Stomach smooth muscle (tissue), 2 donors: Measurements from ENCODE around the gene SPDYE2.
"Not testable (repeated sequence)": the region's sequence is repeated elsewhere in the genome, so short reads cannot be mapped to it uniquely, and the experiment has no call there.

ENCODE experiments used
- H3K27ac ChIP-seq: one replicate; pipeline ENCODE4 v1.7.0; 2013; ENCODE audit warnings: mild to moderate bottlenecking, low read length, inconsistent platforms
- H3K27me3 ChIP-seq, 2 donors: one replicate each; pipeline ENCODE4 v1.7.0; 2013; ENCODE audit warnings: low read length in 2 of 2; ENCODE audit not compliant: insufficient read depth in 2 of 2, control insufficient read depth in 1 of 2
- H3K36me3 ChIP-seq, 2 donors: one replicate each; pipeline ENCODE4 v1.7.0; 2013; ENCODE audit warnings: low read length in 2 of 2; ENCODE audit not compliant: control insufficient read depth in 2 of 2, insufficient read depth in 2 of 2
- H3K4me1 ChIP-seq: one replicate; pipeline ENCODE4 v1.7.0; 2013; ENCODE audit warnings: low read length; ENCODE audit not compliant: control insufficient read depth, insufficient read depth
- H3K4me3 ChIP-seq, 2 donors: one replicate each; pipeline ENCODE4 v1.7.0; 2013; ENCODE audit warnings: low read length in 2 of 2
- H3K9ac ChIP-seq, 2 donors: one replicate each; pipeline ENCODE4 v1.7.0; 2013; ENCODE audit warnings: low read length in 2 of 2, mild to moderate bottlenecking in 1 of 2
- H3K9me3 ChIP-seq, 2 donors: one replicate each; pipeline ENCODE4 v1.7.0; 2013; ENCODE audit warnings: low read length in 2 of 2; ENCODE audit not compliant: control insufficient read depth in 2 of 2
- donor health status: healthy.
- donor health status: Pancreatic carcinoma.

Gene SPDYE2

DNA sequence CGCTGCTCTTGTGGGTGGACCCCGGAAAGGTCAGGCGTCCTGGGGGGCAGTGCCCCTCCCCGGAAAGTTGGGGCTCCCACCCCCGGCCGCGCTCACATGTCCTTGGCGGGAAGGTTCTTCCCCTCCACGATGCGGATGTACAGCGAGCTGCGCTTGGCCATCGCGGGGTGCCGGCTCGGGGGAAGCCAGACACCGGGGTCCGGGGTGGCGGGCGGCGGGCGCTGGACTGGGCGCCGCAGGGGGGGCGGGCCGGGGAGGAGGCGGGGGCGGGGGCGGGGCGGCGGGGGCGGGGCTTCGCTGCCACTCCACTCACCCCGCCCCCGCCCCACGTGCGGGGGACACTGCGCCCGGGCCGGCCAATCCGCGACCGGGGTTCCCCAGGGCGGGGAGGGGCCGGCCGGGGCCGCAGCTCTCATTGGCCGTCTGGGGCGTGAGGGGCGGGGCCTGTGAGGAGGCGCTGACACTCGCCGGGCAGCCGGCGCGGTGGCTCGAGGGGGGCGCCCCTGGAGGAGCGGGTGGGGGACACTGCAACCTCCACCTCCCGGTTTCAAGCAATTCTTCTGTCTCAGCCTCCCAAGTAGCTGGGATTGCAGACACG is 33.4 kb upstream of the SPDYE2 start, which contains the start of gene RASA4B:
Gene RASA4B, minus strand, starts transcription at position 228 of the 598 bp plus-strand sequence. Its CDS starts 67 bp downstream, at position 161.
- H3K27me3 ChIP-seq, H3K27ac ChIP-seq, H3K36me3 ChIP-seq, H3K9me3 ChIP-seq, H3K4me1 ChIP-seq, H3K9ac ChIP-seq: not testable (repeated sequence)
- H3K4me3 ChIP-seq = peak within 1 kb of the TSS in 1 of 2 donors; percentile 22

DNA sequence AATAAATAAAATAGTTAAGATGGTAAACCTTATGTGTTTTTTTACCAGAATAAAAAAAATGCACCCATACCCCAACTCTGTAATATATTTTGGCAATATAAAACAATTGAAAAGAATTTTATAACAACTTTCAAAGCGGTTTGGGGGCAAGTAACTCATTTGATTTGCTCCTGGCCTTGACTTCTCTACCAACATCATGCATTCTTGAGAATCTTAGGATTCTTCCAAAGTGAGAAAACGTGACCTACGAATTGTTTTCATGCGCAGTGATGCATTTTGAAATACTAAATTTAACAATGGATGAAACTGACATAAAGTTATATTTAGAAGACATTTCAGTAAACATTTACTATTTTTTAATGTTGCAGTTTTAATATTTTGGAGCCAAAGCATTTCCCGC is 30.2 kb upstream of the SPDYE2 start:
- not testable (repeated sequence) for H3K9ac ChIP-seq, H3K4me1 ChIP-seq, H3K27me3 ChIP-seq, H3K27ac ChIP-seq, H3K4me3 ChIP-seq, H3K9me3 ChIP-seq, H3K36me3 ChIP-seq

DNA sequence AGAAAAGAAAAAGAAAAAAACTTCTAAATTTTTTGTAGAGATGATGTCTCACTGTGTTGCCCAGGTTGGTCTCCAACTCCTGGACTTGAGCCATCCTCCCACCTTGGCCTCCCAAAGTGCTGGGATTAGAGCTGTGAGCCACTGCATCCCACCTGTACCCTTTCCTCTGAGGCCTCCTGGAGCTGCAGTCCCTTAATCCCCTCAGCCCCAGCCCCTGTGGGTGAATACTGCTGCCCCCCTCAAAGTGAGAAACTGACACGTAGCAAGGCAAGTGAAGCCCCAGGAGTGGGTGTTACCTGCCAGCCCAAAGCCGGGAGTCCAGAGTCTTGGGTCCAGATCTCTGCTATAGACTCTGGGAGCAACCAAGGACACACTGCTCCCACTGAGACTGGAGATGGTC is 26.2 kb upstream of the SPDYE2 start:
- not testable (repeated sequence) for H3K4me1 ChIP-seq, H3K9me3 ChIP-seq, H3K27ac ChIP-seq, H3K27me3 ChIP-seq, H3K9ac ChIP-seq, H3K4me3 ChIP-seq, H3K36me3 ChIP-seq

DNA sequence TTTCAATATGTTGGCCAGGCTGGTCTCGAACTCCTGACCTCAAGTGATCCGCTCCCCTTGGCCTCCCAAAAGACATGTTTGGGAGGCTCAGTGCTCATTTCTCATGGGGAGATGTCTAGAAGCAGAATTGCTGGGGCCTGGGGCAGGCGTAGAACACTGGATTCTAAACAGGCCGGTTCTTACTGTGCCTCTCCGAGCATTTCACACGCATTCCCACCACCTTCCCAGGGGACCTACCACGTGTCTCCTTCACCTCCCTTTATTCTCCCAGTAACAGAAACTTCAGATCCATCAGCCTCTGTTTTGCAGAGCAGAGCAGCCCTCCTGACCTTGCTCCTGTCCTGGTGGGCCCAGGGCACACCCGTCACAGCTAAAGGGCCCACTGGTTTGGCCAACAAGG is 23.8 kb upstream of the SPDYE2 start:
- H3K4me1 ChIP-seq, H3K36me3 ChIP-seq, H3K9me3 ChIP-seq, H3K9ac ChIP-seq, H3K27ac ChIP-seq, H3K4me3 ChIP-seq, H3K27me3 ChIP-seq: not testable (repeated sequence)

DNA sequence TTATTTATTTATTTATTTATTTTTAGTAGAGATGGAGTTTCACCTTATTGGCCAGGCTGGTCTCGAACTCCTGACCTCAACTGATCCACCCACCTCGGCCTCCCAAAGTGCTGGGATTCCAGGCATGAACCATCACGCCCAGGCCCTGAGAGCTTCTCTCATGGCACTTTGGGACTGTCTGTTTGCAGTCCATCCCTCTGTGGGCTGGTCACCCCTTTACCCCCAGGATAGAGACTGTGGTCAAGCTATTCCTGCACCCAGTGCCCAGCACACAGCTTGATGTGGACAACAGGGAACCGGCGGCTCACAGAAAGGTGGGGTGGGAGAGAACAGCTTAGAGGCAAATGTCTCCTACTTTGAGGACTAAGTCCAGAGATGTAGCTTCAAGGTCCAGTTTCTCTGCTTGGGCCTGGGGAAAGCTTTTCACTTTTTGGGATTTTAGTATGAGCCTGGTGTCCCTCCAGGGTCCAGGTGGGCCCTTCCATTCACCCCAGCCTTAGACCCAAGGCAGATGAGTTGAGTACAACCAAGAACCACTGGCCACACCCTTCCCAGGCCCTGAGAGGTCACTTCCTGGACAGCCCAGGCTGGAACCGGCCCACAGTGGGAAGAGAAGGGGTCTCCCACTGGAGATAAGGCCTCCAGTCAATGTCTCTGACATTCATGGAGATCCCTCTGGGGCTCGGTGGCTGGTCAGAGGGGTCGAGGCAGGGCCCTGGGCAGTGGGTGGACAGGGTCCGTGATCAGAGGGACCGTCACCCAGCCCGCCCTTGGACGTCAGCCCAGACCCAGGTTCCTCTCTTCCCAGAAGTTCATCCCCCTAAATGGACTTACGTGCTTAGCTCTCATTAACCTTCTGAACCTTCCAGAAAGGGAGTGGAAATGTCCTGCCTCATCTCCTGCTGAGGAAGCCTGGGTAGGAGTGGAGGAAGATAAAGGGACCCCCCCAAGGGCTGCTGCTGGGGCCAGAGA is 22.9 kb upstream of the SPDYE2 start:
- H3K27ac ChIP-seq, H3K27me3 ChIP-seq, H3K9ac ChIP-seq, H3K36me3 ChIP-seq, H3K9me3 ChIP-seq, H3K4me3 ChIP-seq, H3K4me1 ChIP-seq: not testable (repeated sequence)

DNA sequence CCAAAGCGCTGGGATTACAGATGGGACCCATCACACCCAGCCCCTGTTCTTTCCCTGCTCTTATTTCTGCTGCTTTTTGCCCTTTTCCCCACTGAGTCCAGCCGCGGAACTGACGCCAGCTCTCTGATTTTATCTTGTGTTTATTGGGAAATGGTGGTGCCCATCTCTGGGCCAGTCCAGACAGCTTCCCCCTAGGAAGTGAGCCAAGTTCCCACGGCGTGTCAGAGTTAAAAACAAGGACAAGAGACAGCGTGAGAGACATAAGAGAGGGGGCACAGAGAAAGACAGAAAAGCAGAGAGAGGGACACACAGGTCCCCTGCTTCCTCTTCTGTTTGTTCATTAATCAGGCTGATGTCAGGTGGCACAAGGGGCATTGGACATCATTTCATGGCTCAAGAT is 19.4 kb upstream of the SPDYE2 start:
- H3K27me3 ChIP-seq, H3K36me3 ChIP-seq, H3K9ac ChIP-seq, H3K27ac ChIP-seq, H3K9me3 ChIP-seq, H3K4me1 ChIP-seq, H3K4me3 ChIP-seq: not testable (repeated sequence)

DNA sequence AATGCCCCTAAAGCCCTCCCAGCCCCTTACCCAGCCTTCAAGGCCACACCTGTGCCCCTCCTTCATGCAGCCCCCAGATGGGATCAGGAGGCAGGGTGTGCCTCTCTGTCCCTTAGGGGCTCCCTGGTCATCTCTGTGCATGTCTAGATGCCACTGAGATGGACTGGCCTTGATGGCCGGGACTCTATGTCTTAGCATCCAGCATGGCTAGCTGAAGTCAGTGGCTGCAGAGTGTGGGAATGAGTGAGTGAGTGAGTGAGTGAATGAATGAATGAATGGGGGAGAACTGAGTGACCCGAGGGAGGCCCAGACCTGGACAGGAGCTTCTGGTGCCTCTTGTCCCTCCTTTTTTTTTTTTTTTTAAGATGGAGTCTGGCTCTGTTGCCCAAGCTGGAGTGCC is 18.9 kb upstream of the SPDYE2 start:
- H3K36me3 ChIP-seq, H3K9me3 ChIP-seq, H3K4me3 ChIP-seq, H3K4me1 ChIP-seq, H3K27me3 ChIP-seq, H3K9ac ChIP-seq, H3K27ac ChIP-seq: not testable (repeated sequence)

DNA sequence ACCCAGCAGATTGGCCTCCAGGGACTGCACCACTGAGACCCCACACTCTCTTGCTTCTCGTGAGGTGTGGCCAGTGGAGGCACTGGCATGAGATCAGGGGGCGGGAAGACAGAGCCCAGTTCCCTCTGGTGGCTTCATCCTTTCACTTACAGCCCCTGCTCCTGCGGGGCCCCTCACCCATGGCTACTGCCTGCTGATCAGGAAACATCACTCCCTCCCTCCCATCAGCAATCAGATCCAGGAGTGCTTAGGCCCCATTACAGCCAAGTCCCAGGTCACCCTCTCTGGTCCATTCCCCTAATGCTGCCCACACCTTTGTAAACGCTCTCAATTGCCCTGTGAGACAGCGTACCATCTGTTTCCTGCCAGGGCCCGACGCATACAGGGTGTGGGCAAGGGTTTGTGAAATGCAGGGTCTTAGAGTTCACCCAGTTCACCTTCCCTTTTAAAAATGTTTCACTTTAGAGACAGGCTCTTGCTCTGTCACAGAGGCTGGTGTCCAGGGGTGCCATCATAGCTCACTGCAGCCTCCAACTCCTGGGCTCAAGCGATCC is 15.9 kb upstream of the SPDYE2 start:
- not testable (repeated sequence) for H3K36me3 ChIP-seq, H3K9ac ChIP-seq, H3K27ac ChIP-seq, H3K4me3 ChIP-seq, H3K4me1 ChIP-seq, H3K9me3 ChIP-seq, H3K27me3 ChIP-seq

DNA sequence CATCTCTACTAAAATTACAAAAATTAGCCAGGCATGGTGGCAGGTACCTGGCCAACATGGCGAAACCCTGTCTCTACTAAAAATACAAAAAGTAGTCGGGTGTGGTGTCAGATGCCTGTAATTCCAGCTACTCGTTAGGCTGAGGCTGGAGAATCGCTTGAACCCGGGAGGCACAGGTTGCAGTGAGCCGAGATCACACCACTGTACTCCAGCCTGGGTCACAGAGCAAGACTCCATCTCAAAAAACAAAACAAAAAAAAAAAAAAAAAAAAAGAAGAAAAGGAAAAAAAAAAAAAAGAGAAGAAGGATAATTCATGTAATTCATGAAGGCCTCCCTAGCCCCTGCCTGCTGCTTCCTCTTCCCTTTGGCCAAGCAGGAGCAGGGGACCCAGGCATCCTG is 10.4 kb upstream of the SPDYE2 start:
- H3K36me3 ChIP-seq, H3K27me3 ChIP-seq, H3K27ac ChIP-seq, H3K9me3 ChIP-seq, H3K9ac ChIP-seq, H3K4me1 ChIP-seq, H3K4me3 ChIP-seq: not testable (repeated sequence)

DNA sequence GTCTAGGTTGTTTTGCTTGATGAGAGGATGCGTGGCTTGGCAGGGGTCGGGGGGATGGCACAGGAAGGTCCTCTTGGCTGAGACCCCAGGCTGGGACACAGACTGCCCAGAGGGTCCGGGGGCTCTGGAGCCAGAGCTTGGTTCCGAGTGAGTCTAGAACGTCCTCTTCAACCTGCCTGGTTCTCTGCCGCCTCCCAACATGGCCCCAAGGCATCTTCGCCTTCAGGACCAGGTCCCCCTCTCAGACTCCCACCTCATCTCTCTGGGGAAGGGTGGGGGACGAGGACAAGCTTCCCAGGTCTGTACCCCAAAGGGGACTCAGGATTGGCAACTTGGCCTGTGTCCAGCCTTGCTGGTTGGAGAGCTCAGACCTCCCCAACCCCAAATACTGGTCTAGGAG is 8.9 kb upstream of the SPDYE2 start:
- H3K27me3 ChIP-seq, H3K27ac ChIP-seq, H3K36me3 ChIP-seq, H3K4me1 ChIP-seq, H3K9ac ChIP-seq, H3K9me3 ChIP-seq, H3K4me3 ChIP-seq: not testable (repeated sequence)

DNA sequence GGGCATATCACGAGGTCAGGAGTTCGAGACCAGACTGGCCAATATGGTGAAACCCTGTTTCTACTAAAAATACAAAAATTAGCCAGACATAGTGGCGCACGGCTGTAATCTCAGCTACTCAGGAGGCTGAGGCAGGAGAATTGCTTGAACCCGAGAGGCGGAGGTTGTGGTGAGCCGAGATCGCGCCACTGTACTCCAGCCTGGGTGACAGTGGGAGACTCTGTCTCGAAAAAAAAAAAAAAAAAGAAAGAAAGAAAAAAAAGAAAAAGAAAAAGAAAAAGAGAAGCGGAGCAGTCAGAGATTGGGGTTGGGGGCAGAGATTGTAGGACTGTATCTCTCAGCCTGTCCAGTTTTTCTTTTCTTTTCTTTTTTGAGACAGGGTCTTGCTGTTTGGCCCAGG is 8.3 kb upstream of the SPDYE2 start:
- not testable (repeated sequence) for H3K27ac ChIP-seq, H3K36me3 ChIP-seq, H3K9ac ChIP-seq, H3K9me3 ChIP-seq, H3K4me3 ChIP-seq, H3K27me3 ChIP-seq, H3K4me1 ChIP-seq
